GM21381 (cell line): ENCODE measurements around the gene PCDHA13.
"Not testable (repeated sequence)": the region's sequence is repeated elsewhere in the genome, so short reads cannot be mapped to it uniquely, and the experiment has no call there.

Experiments
- ATAC-seq: cut with Tn5 transposase; IDR thresholded peaks from one replicate; pipeline ENCODE4 v1.9.1; 2021; ENCODE audit warnings: mild to moderate bottlenecking, moderate library complexity; ENCODE audit not compliant: unreplicated experiment

The PCDHA13 gene, protein sequence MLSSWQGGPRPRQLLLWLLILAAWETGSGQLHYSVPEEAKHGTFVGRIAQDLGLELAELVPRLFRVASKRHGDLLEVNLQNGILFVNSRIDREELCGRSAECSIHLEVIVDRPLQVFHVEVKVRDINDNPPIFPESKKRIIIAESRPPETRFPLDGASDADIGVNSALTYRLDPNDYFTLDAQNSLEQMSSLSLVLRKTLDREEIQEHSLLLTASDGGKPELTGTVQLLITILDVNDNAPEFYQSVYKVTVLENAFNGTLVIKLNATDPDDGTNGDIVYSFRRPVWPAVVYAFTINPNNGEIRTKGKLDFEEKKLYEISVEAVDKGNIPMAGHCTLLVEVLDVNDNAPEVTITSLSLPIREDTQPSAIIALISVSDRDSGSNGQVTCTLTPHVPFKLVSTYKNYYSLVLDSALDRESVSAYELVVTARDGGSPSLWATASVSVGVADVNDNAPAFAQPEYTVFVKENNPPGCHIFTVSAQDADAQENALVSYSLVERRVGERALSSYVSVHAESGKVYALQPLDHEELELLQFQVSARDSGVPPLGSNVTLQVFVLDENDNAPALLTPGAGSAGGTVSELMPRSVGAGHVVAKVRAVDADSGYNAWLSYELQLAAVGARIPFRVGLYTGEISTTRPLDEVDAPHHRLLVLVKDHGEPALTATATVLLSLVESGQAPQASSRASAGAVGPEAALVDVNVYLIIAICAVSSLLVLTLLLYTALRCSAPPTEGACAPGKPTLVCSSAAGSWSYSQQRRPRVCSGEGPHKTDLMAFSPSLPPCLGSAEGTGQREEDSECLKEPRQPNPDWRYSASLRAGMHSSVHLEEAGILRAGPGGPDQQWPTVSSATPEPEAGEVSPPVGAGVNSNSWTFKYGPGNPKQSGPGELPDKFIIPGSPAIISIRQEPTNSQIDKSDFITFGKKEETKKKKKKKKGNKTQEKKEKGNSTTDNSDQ

GRCh38 chr5:140881889-140882590 is at the start of gene PCDHA13:
Gene PCDHA13 (plus strand): TSS chr5:140882124. CDS start chr5:140882269, 145 bp downstream.
- no peak for ATAC-seq

GRCh38 chr5:140833993-140834392 is 47.9 kb upstream of the PCDHA13 start, which contains the start of gene PCDHA7:
Gene PCDHA7 (plus strand): TSS chr5:140834269. CDS start chr5:140834384, 115 bp downstream.
- ATAC-seq = no peak

DNA sequence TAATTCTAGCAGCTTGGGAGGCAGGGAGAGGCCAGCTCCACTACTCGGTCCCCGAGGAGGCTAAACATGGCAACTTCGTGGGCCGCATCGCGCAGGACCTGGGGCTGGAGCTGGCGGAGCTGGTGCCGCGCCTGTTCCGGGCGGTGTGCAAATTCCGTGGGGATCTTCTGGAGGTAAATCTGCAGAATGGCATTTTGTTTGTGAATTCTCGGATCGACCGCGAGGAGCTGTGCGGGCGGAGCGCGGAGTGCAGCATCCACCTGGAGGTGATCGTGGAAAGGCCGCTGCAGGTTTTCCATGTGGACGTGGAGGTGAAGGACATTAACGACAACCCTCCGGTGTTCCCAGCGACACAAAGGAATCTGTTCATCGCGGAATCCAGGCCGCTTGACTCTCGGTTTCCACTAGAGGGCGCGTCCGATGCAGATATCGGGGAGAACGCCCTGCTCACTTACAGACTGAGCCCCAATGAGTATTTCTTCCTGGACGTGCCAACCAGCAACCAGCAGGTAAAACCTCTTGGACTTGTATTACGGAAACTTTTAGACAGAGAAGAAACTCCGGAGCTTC is 47.4 kb upstream of the PCDHA13 start:
- ATAC-seq = not testable (repeated sequence)

GRCh38 chr5:140835622-140836510 is 46.1 kb upstream of the PCDHA13 start:
- ATAC-seq = no peak

GRCh38 chr5:140840978-140841962 is 40.7 kb upstream of the PCDHA13 start, which contains the start of gene PCDHA8:
Gene PCDHA8 (plus strand): TSS chr5:140841187. CDS start chr5:140841322, 135 bp downstream.
- no peak for ATAC-seq

DNA sequence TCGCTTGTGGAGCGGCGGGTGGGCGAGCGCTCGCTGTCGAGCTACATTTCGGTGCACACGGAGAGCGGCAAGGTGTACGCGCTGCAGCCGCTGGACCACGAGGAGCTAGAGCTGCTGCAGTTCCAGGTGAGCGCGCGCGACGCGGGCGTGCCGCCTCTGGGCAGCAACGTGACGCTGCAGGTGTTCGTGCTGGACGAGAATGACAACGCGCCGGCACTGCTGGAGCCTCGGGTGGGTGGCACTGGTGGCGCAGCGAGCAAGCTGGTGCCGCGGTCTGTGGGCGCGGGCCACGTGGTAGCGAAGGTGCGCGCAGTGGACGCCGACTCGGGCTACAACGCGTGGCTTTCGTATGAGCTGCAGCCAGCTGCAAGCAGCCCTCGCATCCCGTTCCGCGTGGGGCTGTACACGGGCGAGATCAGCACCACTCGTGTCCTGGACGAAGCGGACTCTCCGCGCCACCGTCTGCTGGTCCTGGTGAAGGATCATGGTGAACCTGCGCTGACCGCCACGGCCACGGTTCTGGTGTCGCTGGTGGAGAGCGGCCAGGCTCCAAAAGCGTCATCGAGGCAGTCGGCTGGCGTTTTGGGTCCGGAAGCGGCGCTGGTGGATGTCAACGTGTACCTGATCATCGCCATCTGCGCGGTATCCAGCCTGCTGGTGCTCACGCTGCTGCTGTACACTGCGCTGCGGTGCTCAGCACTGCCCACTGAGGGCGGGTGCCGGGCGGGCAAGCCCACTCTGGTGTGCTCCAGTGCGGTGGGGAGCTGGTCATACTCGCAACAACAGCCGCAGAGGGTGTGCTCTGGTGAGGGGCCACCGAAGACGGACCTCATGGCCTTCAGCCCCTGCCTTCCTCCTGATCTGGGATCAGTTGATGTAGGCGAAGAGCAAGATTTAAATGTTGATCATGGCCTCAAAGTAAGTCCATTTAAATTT is 38.9 kb upstream of the PCDHA13 start:
- ATAC-seq = no peak

DNA sequence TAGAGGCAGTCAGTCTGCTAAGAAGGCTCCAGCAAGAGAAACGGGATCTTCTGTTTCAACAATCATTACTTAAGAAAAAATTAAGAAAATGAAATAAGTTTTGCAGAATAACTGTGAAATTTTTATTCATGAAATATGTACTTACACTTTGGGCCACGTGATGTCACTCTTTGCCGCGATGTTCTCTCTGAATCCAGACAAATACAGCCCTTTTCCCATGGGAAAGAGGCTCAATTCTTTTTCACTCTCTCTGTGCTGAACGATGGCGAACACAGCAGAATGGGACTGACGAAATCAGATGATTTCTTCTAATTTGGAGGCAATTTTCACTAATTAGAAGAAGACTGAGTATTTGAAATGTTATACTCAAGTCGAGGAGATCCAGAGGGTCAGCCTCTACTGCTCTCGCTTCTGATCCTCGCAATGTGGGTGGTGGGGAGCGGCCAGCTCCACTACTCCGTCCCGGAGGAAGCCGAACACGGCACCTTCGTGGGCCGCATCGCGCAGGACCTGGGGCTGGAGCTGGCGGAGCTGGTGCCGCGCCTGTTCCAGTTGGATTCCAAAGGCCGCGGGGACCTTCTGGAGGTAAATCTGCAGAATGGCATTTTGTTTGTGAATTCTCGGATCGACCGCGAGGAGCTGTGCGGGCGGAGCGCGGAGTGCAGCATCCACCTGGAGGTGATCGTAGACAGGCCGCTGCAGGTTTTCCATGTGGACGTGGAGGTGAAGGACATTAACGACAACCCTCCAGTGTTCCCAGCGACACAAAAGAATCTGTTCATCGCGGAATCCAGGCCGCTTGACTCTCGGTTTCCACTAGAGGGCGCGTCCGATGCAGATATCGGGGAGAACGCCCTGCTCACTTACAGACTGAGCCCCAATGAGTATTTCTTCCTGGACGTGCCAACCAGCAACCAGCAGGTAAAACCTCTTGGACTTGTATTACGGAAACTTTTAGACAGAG is 33.5 kb upstream of the PCDHA13 start, which contains the start of gene PCDHA9:
Gene PCDHA9, plus strand, starts transcription at position 244 of the 964 bp plus-strand sequence. Its CDS starts 114 bp downstream, at position 358.
- not testable (repeated sequence) for ATAC-seq

GRCh38 chr5:140849831-140850634 is 31.9 kb upstream of the PCDHA13 start:
- ATAC-seq = not testable (repeated sequence)

DNA sequence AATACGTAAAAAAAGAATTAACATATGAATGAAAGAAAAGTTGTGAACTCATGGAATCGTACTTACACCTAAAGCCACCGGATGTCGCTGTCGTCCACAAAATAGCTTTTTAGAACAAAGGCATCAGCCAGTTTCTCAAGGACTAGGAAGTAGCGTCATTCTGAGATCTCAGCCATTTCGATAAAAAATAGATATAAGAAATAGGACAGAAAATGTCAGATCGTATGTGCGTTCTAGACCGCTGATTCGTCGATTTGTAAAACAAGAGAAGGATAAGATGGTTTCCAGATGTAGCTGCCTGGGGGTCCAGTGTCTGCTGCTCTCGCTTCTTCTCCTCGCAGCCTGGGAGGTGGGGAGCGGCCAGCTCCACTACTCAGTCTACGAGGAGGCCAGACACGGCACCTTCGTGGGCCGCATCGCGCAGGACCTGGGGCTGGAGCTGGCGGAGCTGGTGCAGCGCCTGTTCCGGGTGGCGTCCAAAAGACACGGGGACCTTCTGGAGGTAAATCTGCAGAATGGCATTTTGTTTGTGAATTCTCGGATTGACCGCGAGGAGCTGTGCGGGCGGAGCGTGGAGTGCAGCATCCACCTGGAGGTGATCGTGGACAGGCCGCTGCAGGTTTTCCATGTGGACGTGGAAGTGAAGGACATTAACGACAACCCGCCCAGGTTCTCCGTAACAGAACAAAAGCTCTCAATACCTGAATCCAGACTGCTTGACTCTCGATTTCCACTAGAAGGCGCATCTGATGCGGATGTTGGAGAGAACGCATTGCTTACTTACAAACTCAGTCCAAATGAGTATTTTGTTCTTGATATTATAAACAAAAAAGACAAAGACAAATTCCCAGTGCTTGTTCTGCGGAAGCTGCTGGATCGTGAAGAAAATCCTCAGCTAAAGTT is 25.9 kb upstream of the PCDHA13 start, which contains the start of gene PCDHA10:
Gene PCDHA10, plus strand, starts transcription at position 126 of the 903 bp plus-strand sequence. Its CDS starts 152 bp downstream, at position 278.
- ATAC-seq = no peak

DNA sequence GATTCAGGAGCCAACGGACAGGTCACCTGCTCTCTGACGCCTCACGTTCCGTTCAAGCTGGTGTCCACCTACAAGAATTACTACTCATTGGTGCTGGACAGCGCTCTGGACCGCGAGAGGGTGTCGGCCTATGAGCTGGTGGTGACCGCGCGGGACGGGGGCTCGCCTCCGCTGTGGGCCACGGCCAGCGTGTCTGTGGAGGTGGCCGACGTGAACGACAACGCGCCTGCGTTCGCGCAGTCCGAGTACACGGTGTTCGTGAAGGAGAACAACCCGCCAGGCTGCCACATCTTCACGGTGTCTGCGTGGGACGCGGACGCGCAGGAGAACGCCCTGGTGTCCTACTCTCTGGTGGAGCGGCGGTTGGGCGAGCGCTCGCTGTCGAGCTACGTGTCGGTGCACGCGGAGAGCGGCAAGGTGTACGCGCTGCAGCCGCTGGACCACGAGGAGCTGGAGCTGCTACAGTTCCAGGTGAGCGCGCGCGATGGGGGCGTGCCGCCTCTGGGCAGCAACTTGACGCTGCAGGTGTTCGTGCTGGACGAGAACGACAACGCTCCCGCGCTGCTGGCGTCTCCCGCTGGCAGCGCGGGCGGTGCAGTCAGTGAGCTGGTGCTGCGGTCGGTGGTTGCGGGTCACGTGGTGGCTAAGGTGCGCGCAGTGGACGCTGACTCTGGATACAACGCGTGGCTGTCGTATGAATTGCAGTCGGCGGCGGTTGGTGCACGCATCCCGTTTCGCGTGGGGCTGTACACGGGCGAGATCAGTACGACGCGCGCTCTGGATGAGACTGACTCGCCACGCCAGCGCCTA is 24.5 kb upstream of the PCDHA13 start:
- no peak for ATAC-seq

- ATAC-seq = no peak
Observed at GRCh38 chr5:140857987-140858240, 24.0 kb upstream of the PCDHA13 start.

- ATAC-seq = no peak
Observed at GRCh38 chr5:140862441-140863295, 19.3 kb upstream of the PCDHA13 start.
